K562 (cell line): ENCODE results near the gene HMCN1. TPM values are rescaled to one million over a fixed set of nuclear protein-coding genes. Genes with fewer than 3 reads are reported as not detected.

Experiments used
- ATAC-seq: fragments of 200-7000 bp; cut with Tn5 transposase; 3 replicates; pipeline ENCODE4 v1.9.1; 2020; ENCODE audit warnings: moderate library complexity
- BruUV-seq: library from RNA; stranded (reverse); fragments of 400-500 nt; replicated peaks from 2 replicates; lab custom pipeline; 2021; lab: Mats Ljungman, UMichigan
- CTCF ChIA-PET: fragments of 300-600 bp; formaldehyde crosslinking; extraction: SDS; loops from one replicate; lab custom pipeline; 2021; ENCODE audit warnings: low intra/inter-chr PET ratio; lab: Yijun Ruan, JAX
- POLR2A ChIA-PET: fragments of 300-600, 350-650 bp; sonication (Branson Sonifier 250); formaldehyde crosslinking; extraction: SDS; loops from one replicate; lab custom pipeline; 2021; ENCODE audit warnings: antibody characterized with exemption, inconsistent platforms; lab: Yijun Ruan, JAX
- DNase-seq, 4 experiments: peaks; one replicate each; pipeline versions ENCODE4 v3.0.0 to v3.0.0-alpha.2; 2011 to 2018; ENCODE audit warnings: low spot score in 3 of 4, mixed read lengths in 3 of 4; ENCODE audit errors: extremely low read depth in 1 of 4
- FAIRE-seq: peaks from 2 replicates; lab custom pipeline; 2011; peaks lifted over from hg19 to GRCh38; lab: Jason Lieb, UNC
- H2AFZ ChIP-seq: 2 replicates; pipeline ENCODE4 v1.6.0; 2011; ENCODE audit warnings: low read depth, low read length, control low read depth, inconsistent platforms
- H3K27ac ChIP-seq: fragments of 200-600 bp; 3 replicates; pipeline ENCODE4 v1.8.0; 2011; ENCODE audit warnings: low read depth, mild to moderate bottlenecking, control low read depth, inconsistent platforms, low read length, moderate library complexity, mixed read lengths; ENCODE audit errors: extremely low read depth
- H3K27me3 ChIP-seq, 2 experiments: fragments of 300-600 bp in 1 of 2; 2 replicates in 1 of 2; 3 replicates in 1 of 2; pipeline versions ENCODE4 v1.6.0 to v1.8.0; 2011; ENCODE audit warnings: inconsistent platforms in 2 of 2, low read length in 2 of 2, mild to moderate bottlenecking in 1 of 2, mixed read lengths in 1 of 2, moderate library complexity in 1 of 2; ENCODE audit not compliant: control insufficient read depth in 2 of 2, insufficient read depth in 2 of 2
- H3K36me3 ChIP-seq: fragments of 300-600 bp; 3 replicates; pipeline ENCODE4 v1.8.0; 2011; ENCODE audit warnings: mild to moderate bottlenecking, low read length, inconsistent platforms; ENCODE audit not compliant: control insufficient read depth, insufficient read depth
- H3K4me1 ChIP-seq, 2 experiments: fragments of 200-600 bp in 1 of 2; replicated peaks in 1 of 2; 2 replicates in 1 of 2; 3 replicates in 1 of 2; pipeline versions ENCODE4 v1.5.1 to v1.8.0; 2011; ENCODE audit warnings: inconsistent platforms in 2 of 2, low read length in 2 of 2, mild to moderate bottlenecking in 1 of 2, mixed read lengths in 1 of 2, moderate library complexity in 1 of 2; ENCODE audit not compliant: control insufficient read depth in 2 of 2, insufficient read depth in 2 of 2
- H3K4me2 ChIP-seq: 2 replicates; pipeline ENCODE4 v1.6.1; 2011; ENCODE audit warnings: low read length, control low read depth, inconsistent platforms, mixed read lengths; ENCODE audit not compliant: insufficient read depth
- H3K4me3 ChIP-seq: fragments of 200-600 bp; sonication (generic), shearing (Covaris generic); 2 replicates; pipeline ENCODE4 v1.5.1; 2016; ENCODE audit warnings: control low read depth, inconsistent platforms
- H3K79me2 ChIP-seq: fragments of 200-600 bp; 3 replicates; pipeline ENCODE4 v1.8.0; 2011; ENCODE audit warnings: low read length, inconsistent platforms; ENCODE audit not compliant: control insufficient read depth, insufficient read depth
- H3K9ac ChIP-seq, 2 experiments: 2 replicates each; pipeline versions ENCODE4 v1.6.0 to v1.6.1; 2011; ENCODE audit warnings: low read depth in 2 of 2, low read length in 2 of 2, control low read depth in 1 of 2, inconsistent platforms in 1 of 2, mild to moderate bottlenecking in 1 of 2, mixed read lengths in 1 of 2; ENCODE audit not compliant: insufficient read depth in 1 of 2
- H3K9me1 ChIP-seq: one replicate; pipeline ENCODE4 v1.6.0; 2011; ENCODE audit warnings: inconsistent platforms, mild to moderate bottlenecking, low read length, moderate library complexity; ENCODE audit not compliant: control insufficient read depth, insufficient read depth
- H3K9me3 ChIP-seq: replicated peaks from 2 replicates; pipeline ENCODE4 v1.5.1; 2011; ENCODE audit warnings: low read depth, low read length, inconsistent platforms; ENCODE audit not compliant: control insufficient read depth, insufficient read depth
- H4K20me1 ChIP-seq: replicated peaks from 2 replicates; pipeline ENCODE4 v1.6.1; 2011; ENCODE audit warnings: low read length, inconsistent platforms, mixed read lengths; ENCODE audit not compliant: control insufficient read depth, insufficient read depth
- BCL6 ChIP-seq: fragments of 250-450 bp; sonication (Bioruptor Pico); IDR thresholded peaks from 2 replicates; pipeline ENCODE4 v1.4.0; 2020
- RAD51 ChIP-seq: fragments of 450-650 bp; IDR thresholded peaks from 2 replicates; pipeline ENCODE4 v1.7.1; 2016; ENCODE audit warnings: low read depth, mild to moderate bottlenecking, borderline replicate concordance
- STAT5B ChIP-seq: fragments of 250-450 bp; sonication (Bioruptor Pico); IDR thresholded peaks from 2 replicates; pipeline ENCODE4 v1.8.0; 2021; ENCODE audit warnings: mild to moderate bottlenecking, inconsistent platforms
- TCFL5 ChIP-seq: fragments of 250-450 bp; sonication (Bioruptor Pico); conservative IDR thresholded peaks from 2 replicates; pipeline ENCODE4 v1.6.1; 2021; ENCODE audit warnings: mild to moderate bottlenecking, moderate library complexity, matching md5 sums
- TEAD1 ChIP-seq, 2 experiments: fragments of 450-650 bp in 1 of 2; sonication (generic) in 1 of 2; formaldehyde crosslinking; IDR thresholded peaks; 2 replicates each; pipeline versions ENCODE4 v1.4.0 to v1.8.0; 2020 to 2022; ENCODE audit warnings: mild to moderate bottlenecking in 2 of 2, missing genetic modification reagents in 1 of 2
- ZNF766 ChIP-seq: fragments of 200-800 bp; sonication (Bioruptor generic); conservative IDR thresholded peaks from 2 replicates; pipeline ENCODE4 v1.6.1; 2016; ENCODE audit warnings: missing genetic modification characterization, missing compliant biosample characterization
- WGBS: fragments of 100-300 bp; shearing (Covaris generic); methylation state at CpG from one replicate; pipeline ENCODE4 v1.1.6; 2016; ENCODE audit warnings: low coverage, mixed read lengths; ENCODE audit not compliant: insufficient coverage; ENCODE audit errors: missing lambda C conversion rate; 5-methylcytosine and 5-hydroxymethylcytosine counted together
- in situ Hi-C: fragments of 300-500 bp; cut with MboI; formaldehyde crosslinking; loops from 4 replicates; pipeline ENCODE4 v1.15.0; 2018; ENCODE audit warnings: inconsistent platforms, mixed read lengths
- intact Hi-C: fragments of 100-400 bp; cut with micrococcal nuclease; formaldehyde crosslinking; loops from 2 replicates; pipeline ENCODE4 v1.14.2; 2022
- polyA plus RNA-seq, 8 experiments: library from polyadenylated mRNA; depleted of rRNA in 4 of 8; stranded (reverse) in 5 of 8; unstranded in 3 of 8; fragments of >200 nt; fragmentation: Nextera tagmentation in 2 of 8; fragmentation: Illumina TruSeq in 1 of 8; extraction: Ambion mirVana in 2 of 8; extraction: Trizol in 1 of 8; gene quantifications; 2 replicates each; pipeline versions ENCODE4 v1.2.1 to v1.2.3, GENCODE V29; 2011 to 2014; ENCODE audit warnings: inconsistent platforms in 1 of 8, missing spikeins in 1 of 8
- total RNA-seq, 7 experiments: library from RNA; depleted of rRNA in 6 of 7; stranded (reverse); fragments of >200 nt in 6 of 7; fragmentation: Illumina TruSeq in 2 of 7; extraction: Trizol in 2 of 7; gene quantifications; 2 replicates each; pipeline versions ENCODE4 v1.2.1 to v1.2.3, GENCODE V29; 2011 to 2021; ENCODE audit warnings: low replicate concordance in 1 of 7
- TF ChIP-seq, protein P1 (sequence below): sonication (generic); formaldehyde crosslinking; IDR thresholded peaks from 2 replicates; pipeline ENCODE4 v1.8.0; 2022; ENCODE audit warnings: missing genetic modification reagents, mild to moderate bottlenecking, borderline replicate concordance
- TF ChIP-seq, protein P2 (sequence below), 2 experiments: fragments of 450-650 bp; IDR thresholded peaks; 2 replicates each; pipeline ENCODE4 v1.6.1; 2016

The HMCN1 gene
- total and polyA plus RNA-seq, 9 of the 15 experiments (the other 6 are each of a cell fraction or from before 2014, with no cell fraction given): 0.07 to 0.36 (median 0.21) TPM

DNA sequence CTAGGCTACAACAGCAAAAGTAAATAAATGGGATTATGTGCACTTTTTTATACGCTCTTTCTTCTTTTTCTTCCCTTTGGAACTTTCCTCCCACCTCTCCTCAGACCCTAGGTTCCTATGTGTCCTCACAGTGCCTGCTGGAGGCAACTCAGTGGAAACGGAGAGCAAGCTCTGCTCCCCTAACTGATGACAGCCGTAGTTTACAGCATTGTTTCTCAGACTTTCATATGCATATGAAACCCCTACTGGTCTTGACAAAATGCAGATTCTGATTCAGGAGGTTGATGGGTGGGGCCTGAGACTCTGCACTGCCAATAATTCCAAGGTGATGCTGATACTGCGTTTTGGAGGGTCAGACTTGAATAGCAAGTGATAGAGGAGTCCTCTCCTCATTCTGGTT is 34.3 kb upstream of the HMCN1 start:
- intact Hi-C loops: no loop called here
- no peak overlapping the region for H3K27ac ChIP-seq
- no peak for FAIRE-seq

More for the DNA sequence above, 34.3 kb upstream of the HMCN1 start:
- Histone ChIP-seq H3K27me3 (no peaks in the 10 kb centered on the region), H3K4me2 (no peak overlapping the region), H3K4me3 (no peak overlapping the region), H2AFZ (no peak overlapping the region), H3K9me1 (no peaks in the 10 kb centered on the region), H3K4me1 (no peaks in the 10 kb centered on the region), H3K9me3 (no peaks in the 10 kb centered on the region), H3K9ac (no peak overlapping the region), H3K79me2 (no peaks in the 10 kb centered on the region), H3K36me3 (no peaks in the 10 kb centered on the region), H4K20me1 (no peaks in the 10 kb centered on the region)
- TF ChIP-seq ZNF766: no peak
- TF ChIP-seq, protein P1, sequence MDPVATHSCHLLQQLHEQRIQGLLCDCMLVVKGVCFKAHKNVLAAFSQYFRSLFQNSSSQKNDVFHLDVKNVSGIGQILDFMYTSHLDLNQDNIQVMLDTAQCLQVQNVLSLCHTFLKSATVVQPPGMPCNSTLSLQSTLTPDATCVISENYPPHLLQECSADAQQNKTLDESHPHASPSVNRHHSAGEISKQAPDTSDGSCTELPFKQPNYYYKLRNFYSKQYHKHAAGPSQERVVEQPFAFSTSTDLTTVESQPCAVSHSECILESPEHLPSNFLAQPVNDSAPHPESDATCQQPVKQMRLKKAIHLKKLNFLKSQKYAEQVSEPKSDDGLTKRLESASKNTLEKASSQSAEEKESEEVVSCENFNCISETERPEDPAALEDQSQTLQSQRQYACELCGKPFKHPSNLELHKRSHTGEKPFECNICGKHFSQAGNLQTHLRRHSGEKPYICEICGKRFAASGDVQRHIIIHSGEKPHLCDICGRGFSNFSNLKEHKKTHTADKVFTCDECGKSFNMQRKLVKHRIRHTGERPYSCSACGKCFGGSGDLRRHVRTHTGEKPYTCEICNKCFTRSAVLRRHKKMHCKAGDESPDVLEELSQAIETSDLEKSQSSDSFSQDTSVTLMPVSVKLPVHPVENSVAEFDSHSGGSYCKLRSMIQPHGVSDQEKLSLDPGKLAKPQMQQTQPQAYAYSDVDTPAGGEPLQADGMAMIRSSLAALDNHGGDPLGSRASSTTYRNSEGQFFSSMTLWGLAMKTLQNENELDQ (CRISPR knock-in tag): no peak
- no peak for TF ChIP-seq TEAD1 (CRISPR knock-in tag; IDR thresholded peaks at IDR 0.05)
- no peak for TF ChIP-seq TCFL5 (CRISPR knock-in tag)
- no peak for TF ChIP-seq BCL6
- TF ChIP-seq STAT5B (CRISPR knock-in tag): no peak
- no peak for TF ChIP-seq RAD51
- TF ChIP-seq, protein P2, sequence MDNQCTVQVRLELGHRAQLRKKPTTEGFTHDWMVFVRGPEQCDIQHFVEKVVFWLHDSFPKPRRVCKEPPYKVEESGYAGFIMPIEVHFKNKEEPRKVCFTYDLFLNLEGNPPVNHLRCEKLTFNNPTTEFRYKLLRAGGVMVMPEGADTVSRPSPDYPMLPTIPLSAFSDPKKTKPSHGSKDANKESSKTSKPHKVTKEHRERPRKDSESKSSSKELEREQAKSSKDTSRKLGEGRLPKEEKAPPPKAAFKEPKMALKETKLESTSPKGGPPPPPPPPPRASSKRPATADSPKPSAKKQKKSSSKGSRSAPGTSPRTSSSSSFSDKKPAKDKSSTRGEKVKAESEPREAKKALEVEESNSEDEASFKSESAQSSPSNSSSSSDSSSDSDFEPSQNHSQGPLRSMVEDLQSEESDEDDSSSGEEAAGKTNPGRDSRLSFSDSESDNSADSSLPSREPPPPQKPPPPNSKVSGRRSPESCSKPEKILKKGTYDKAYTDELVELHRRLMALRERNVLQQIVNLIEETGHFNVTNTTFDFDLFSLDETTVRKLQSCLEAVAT (IDR thresholded peaks at IDR 0.05): no peak
- POLR2A ChIA-PET: no interaction called here
- WGBS: 0% methylated on average over 4 of the region's 4 CpGs
- BruUV-seq: no TSS peak
- DNase-seq (no peak), ATAC-seq (no peak)
- in situ Hi-C loops: loop anchor here (10.0 kb wide), 1 partner anchor 895 kb away; no protein-coding TSS in a partner anchor
- CTCF ChIA-PET: interaction anchor here (0.7 kb wide), 1 partner anchor 21 kb away, joined by 3 read pairs; no protein-coding TSS in a partner anchor
